AG09309 (cell line): Measurements from ENCODE around the gene SLC38A11.
A peak's percentile ranks its signal among the peaks of the same experiment; 100 is the strongest.

ENCODE experiments used
- DNase-seq: peaks from one replicate; pipeline ENCODE4 v3.0.0-alpha.2; 2010; ENCODE audit warnings: low read depth
- H3K4me3 ChIP-seq: 2 replicates; pipeline ENCODE4 v1.5.1; 2011; ENCODE audit warnings: mild to moderate bottlenecking, low read depth, low read length, moderate library complexity; ENCODE audit not compliant: control insufficient read depth
- CTCF ChIP-seq: IDR thresholded peaks from 2 replicates; pipeline ENCODE4 v1.5.1; 2011; ENCODE audit warnings: mild to moderate bottlenecking, low read depth, low read length, inconsistent platforms; ENCODE audit not compliant: insufficient read depth, control insufficient read depth; ENCODE audit errors: missing control alignments

The SLC38A11 gene

GRCh38 chr2:164898475-164898874 is 56.9 kb downstream of the SLC38A11 start:
- DNase-seq, result peak; percentile 34
- no peak for TF ChIP-seq CTCF
- no peak overlapping the region for H3K4me3 ChIP-seq

GRCh38 chr2:164897469-164898260 is 57.7 kb downstream of the SLC38A11 start:
- no peak for DNase-seq
- H3K4me3 ChIP-seq, result no peak overlapping the region
- no peak for TF ChIP-seq CTCF

- TF ChIP-seq CTCF, result no peak
- DNase-seq, result no peak
- H3K4me3 ChIP-seq, result no peak overlapping the region
Measured at GRCh38 chr2:164896634-164897355, 58.5 kb downstream of the SLC38A11 start.

GRCh38 chr2:164896226-164896625 is 59.1 kb downstream of the SLC38A11 start:
- TF ChIP-seq CTCF, result no peak
- no peak overlapping the region for H3K4me3 ChIP-seq
- DNase-seq, result no peak

- no peak for TF ChIP-seq CTCF
- DNase-seq, result no peak
- H3K4me3 ChIP-seq, result no peak overlapping the region
Measured at GRCh38 chr2:164891460-164891859, 63.9 kb downstream of the SLC38A11 start.

- no peak for TF ChIP-seq CTCF
- H3K4me3 ChIP-seq, result no peak overlapping the region
- no peak for DNase-seq
Measured at GRCh38 chr2:164890544-164890943, 64.8 kb downstream of the SLC38A11 start.

GRCh38 chr2:164888592-164888991 is 66.7 kb downstream of the SLC38A11 start:
- no peak for DNase-seq
- H3K4me3 ChIP-seq, result no peak overlapping the region
- TF ChIP-seq CTCF, result no peak
